ENCODE results near the gene FOXO3.

Gene FOXO3

GRCh38 chr6:108568551-108569305 is 8.0 kb downstream of the FOXO3 start:
- H3K79me1 ChIP-seq (replicated peaks; ENCODE audit: low read length, poor library complexity, severe bottlenecking) = peaks cover 11% of the 10 kb centered on the region
- H3K36me3 ChIP-seq (ENCODE audit: control insufficient read depth in 1 of 2, insufficient read depth in 2 of 2, low read depth in 1 of 2, low read length in 2 of 2) = peaks cover 19 to 52% of the 10 kb centered on the region in 2 experiments
- H4K8ac ChIP-seq (ENCODE audit: low read length) = no peak overlapping the region
- peaks cover 5% of the 10 kb centered on the region for H3K4me1 ChIP-seq (ENCODE audit: control insufficient read depth, insufficient read depth, low read depth, low read length)
- H3K18ac ChIP-seq (ENCODE audit: low read depth in 1 of 2, low read length in 2 of 2) = no peak overlapping the region
- WGBS = 90% methylated on average over 2 of the region's 3 CpGs
- H2AFZ ChIP-seq (ENCODE audit: low read depth, low read length) = no peak overlapping the region
- no peak for DNase-seq
- no peak overlapping the region for H4K91ac ChIP-seq (ENCODE audit: low read length)
- H3K9ac ChIP-seq (ENCODE audit: low read length) = no peak overlapping the region
- no peaks in the 10 kb centered on the region for H3K9me3 ChIP-seq (ENCODE audit: control insufficient read depth, low read length)
- H2BK120ac ChIP-seq (ENCODE audit: low read depth, low read length) = no peak overlapping the region
- no peak overlapping the region for H3K23ac ChIP-seq (ENCODE audit: low read length in 2 of 2)
- H2AK5ac ChIP-seq (ENCODE audit: low read length, severe bottlenecking) = no peak overlapping the region
- no peak overlapping the region for H2BK12ac ChIP-seq (ENCODE audit: low read length in 2 of 2)
- no peak overlapping the region for H3K4me3 ChIP-seq (ENCODE audit: insufficient read depth in 1 of 2, low read depth in 1 of 2, low read length in 2 of 2)
- no peak overlapping the region for H2BK5ac ChIP-seq (ENCODE audit: low read depth, low read length, poor library complexity, severe bottlenecking)
- no peak overlapping the region for H3K27ac ChIP-seq (ENCODE audit: low read length, poor library complexity, severe bottlenecking)
- H2BK15ac ChIP-seq (ENCODE audit: low read depth, poor library complexity, severe bottlenecking) = no peak overlapping the region
- no peak overlapping the region for H3K14ac ChIP-seq (ENCODE audit: low read length in 2 of 2)
- H3K27me3 ChIP-seq (ENCODE audit: control insufficient read depth in 1 of 2, insufficient read depth in 1 of 2, low read length in 2 of 2) = no peaks in the 10 kb centered on the region
- no peak overlapping the region for H3K4ac ChIP-seq (ENCODE audit: low read depth in 1 of 2, low read length in 2 of 2)
- no peak overlapping the region for H3K4me2 ChIP-seq (ENCODE audit: low read length, poor library complexity, severe bottlenecking)

GRCh38 chr6:108570517-108570916 is 9.8 kb downstream of the FOXO3 start:
- Histone ChIP-seq H3K36me3 (ENCODE audit: control insufficient read depth in 1 of 2, insufficient read depth in 2 of 2, low read depth in 1 of 2, low read length in 2 of 2) (peaks cover 19 to 52% of the 10 kb centered on the region in 2 experiments), H2BK120ac (ENCODE audit: low read depth, low read length) (no peak overlapping the region), H3K9ac (ENCODE audit: low read length) (peak overlapping the region; percentile 21), H3K4me1 (ENCODE audit: control insufficient read depth, insufficient read depth, low read depth, low read length) (peaks cover 5% of the 10 kb centered on the region), H3K27ac (ENCODE audit: low read length, poor library complexity, severe bottlenecking) (no peak overlapping the region), H2BK15ac (ENCODE audit: low read depth, poor library complexity, severe bottlenecking) (no peak overlapping the region), H3K18ac (ENCODE audit: low read depth in 1 of 2, low read length in 2 of 2) (no peak overlapping the region), H3K4me3 (ENCODE audit: insufficient read depth in 1 of 2, low read depth in 1 of 2, low read length in 2 of 2) (no peak overlapping the region), H2AK5ac (ENCODE audit: low read length, severe bottlenecking) (no peak overlapping the region), H2BK12ac (ENCODE audit: low read length in 2 of 2) (no peak overlapping the region), H2AFZ (ENCODE audit: low read depth, low read length) (no peak overlapping the region), H4K91ac (ENCODE audit: low read length) (no peak overlapping the region), H3K4me2 (ENCODE audit: low read length, poor library complexity, severe bottlenecking) (no peak overlapping the region), H2BK5ac (ENCODE audit: low read depth, low read length, poor library complexity, severe bottlenecking) (no peak overlapping the region), H3K23ac (ENCODE audit: low read length in 2 of 2) (no peak overlapping the region), H3K9me3 (ENCODE audit: control insufficient read depth, low read length) (no peaks in the 10 kb centered on the region), H3K14ac (ENCODE audit: low read length in 2 of 2) (no peak overlapping the region), H3K4ac (ENCODE audit: low read depth in 1 of 2, low read length in 2 of 2) (no peak overlapping the region), H3K27me3 (ENCODE audit: control insufficient read depth in 1 of 2, insufficient read depth in 1 of 2, low read length in 2 of 2) (no peaks in the 10 kb centered on the region), H3K79me1 (replicated peaks; ENCODE audit: low read length, poor library complexity, severe bottlenecking) (peaks cover 16% of the 10 kb centered on the region), H4K8ac (ENCODE audit: low read length) (no peak overlapping the region)
- DNase-seq = no peak
- WGBS = 94% methylated on average over 1 of the region's 1 CpG

- Histone ChIP-seq H3K4me2 (ENCODE audit: low read length, poor library complexity, severe bottlenecking) (no peak overlapping the region), H3K4me1 (ENCODE audit: control insufficient read depth, insufficient read depth, low read depth, low read length) (peaks cover 9% of the 10 kb centered on the region), H3K27me3 (ENCODE audit: control insufficient read depth in 1 of 2, insufficient read depth in 1 of 2, low read length in 2 of 2) (no peaks in the 10 kb centered on the region), H3K9ac (ENCODE audit: low read length) (no peak overlapping the region), H4K91ac (ENCODE audit: low read length) (no peak overlapping the region), H3K4me3 (ENCODE audit: insufficient read depth in 1 of 2, low read depth in 1 of 2, low read length in 2 of 2) (no peak overlapping the region), H4K8ac (ENCODE audit: low read length) (no peak overlapping the region), H3K36me3 (ENCODE audit: control insufficient read depth in 1 of 2, insufficient read depth in 2 of 2, low read depth in 1 of 2, low read length in 2 of 2) (peaks cover 9 to 46% of the 10 kb centered on the region in 2 experiments), H2BK120ac (ENCODE audit: low read depth, low read length) (no peak overlapping the region), H2BK12ac (ENCODE audit: low read length in 2 of 2) (no peak overlapping the region), H3K27ac (ENCODE audit: low read length, poor library complexity, severe bottlenecking) (no peak overlapping the region), H2AK5ac (ENCODE audit: low read length, severe bottlenecking) (no peak overlapping the region), H2AFZ (ENCODE audit: low read depth, low read length) (no peak overlapping the region), H2BK5ac (ENCODE audit: low read depth, low read length, poor library complexity, severe bottlenecking) (no peak overlapping the region), H3K4ac (ENCODE audit: low read depth in 1 of 2, low read length in 2 of 2) (no peak overlapping the region), H3K9me3 (ENCODE audit: control insufficient read depth, low read length) (no peaks in the 10 kb centered on the region), H3K18ac (ENCODE audit: low read depth in 1 of 2, low read length in 2 of 2) (no peak overlapping the region), H3K14ac (ENCODE audit: low read length in 2 of 2) (no peak overlapping the region), H3K23ac (ENCODE audit: low read length in 2 of 2) (no peak overlapping the region), H2BK15ac (ENCODE audit: low read depth, poor library complexity, severe bottlenecking) (no peak overlapping the region), H3K79me1 (replicated peaks; ENCODE audit: low read length, poor library complexity, severe bottlenecking) (peaks cover 18% of the 10 kb centered on the region)
- DNase-seq = no peak
- 90% methylated on average over 4 of the region's 4 CpGs for WGBS
Measured at GRCh38 chr6:108574457-108575141, 13.9 kb downstream of the FOXO3 start.

- H4K8ac ChIP-seq (ENCODE audit: low read length) = no peak overlapping the region
- H2BK120ac ChIP-seq (ENCODE audit: low read depth, low read length) = no peak overlapping the region
- H3K79me1 ChIP-seq (replicated peaks; ENCODE audit: low read length, poor library complexity, severe bottlenecking) = peaks cover 16% of the 10 kb centered on the region
- H3K36me3 ChIP-seq (ENCODE audit: control insufficient read depth in 1 of 2, insufficient read depth in 2 of 2, low read depth in 1 of 2, low read length in 2 of 2) = peaks cover 4 to 34% of the 10 kb centered on the region in 2 experiments
- no peak overlapping the region for H3K4me2 ChIP-seq (ENCODE audit: low read length, poor library complexity, severe bottlenecking)
- no peak overlapping the region for H3K9ac ChIP-seq (ENCODE audit: low read length)
- no peak overlapping the region for H2BK15ac ChIP-seq (ENCODE audit: low read depth, poor library complexity, severe bottlenecking)
- no peak overlapping the region for H3K4ac ChIP-seq (ENCODE audit: low read depth in 1 of 2, low read length in 2 of 2)
- no peaks in the 10 kb centered on the region for H3K9me3 ChIP-seq (ENCODE audit: control insufficient read depth, low read length)
- no peak overlapping the region for H3K27ac ChIP-seq (ENCODE audit: low read length, poor library complexity, severe bottlenecking)
- no peak overlapping the region for H3K14ac ChIP-seq (ENCODE audit: low read length in 2 of 2)
- H3K4me1 ChIP-seq (ENCODE audit: control insufficient read depth, insufficient read depth, low read depth, low read length) = peaks cover 12% of the 10 kb centered on the region
- H3K18ac ChIP-seq (ENCODE audit: low read depth in 1 of 2, low read length in 2 of 2) = no peak overlapping the region
- no peak overlapping the region for H4K91ac ChIP-seq (ENCODE audit: low read length)
- H2AK5ac ChIP-seq (ENCODE audit: low read length, severe bottlenecking) = no peak overlapping the region
- H3K27me3 ChIP-seq (ENCODE audit: control insufficient read depth in 1 of 2, insufficient read depth in 1 of 2, low read length in 2 of 2) = no peaks in the 10 kb centered on the region
- no peak overlapping the region for H3K23ac ChIP-seq (ENCODE audit: low read length in 2 of 2)
- no peak overlapping the region for H2AFZ ChIP-seq (ENCODE audit: low read depth, low read length)
- H2BK5ac ChIP-seq (ENCODE audit: low read depth, low read length, poor library complexity, severe bottlenecking) = no peak overlapping the region
- H2BK12ac ChIP-seq (ENCODE audit: low read length in 2 of 2) = no peak overlapping the region
- WGBS = 100% methylated on average over 2 of the region's 2 CpGs
- no peak for DNase-seq
- no peak overlapping the region for H3K4me3 ChIP-seq (ENCODE audit: insufficient read depth in 1 of 2, low read depth in 1 of 2, low read length in 2 of 2)
Measured at GRCh38 chr6:108575905-108576494, 15.3 kb downstream of the FOXO3 start.
